Measurements from ENCODE around the gene MDM2. TPM values are rescaled to one million over a fixed set of nuclear protein-coding genes. Genes with fewer than 3 reads are reported as not detected.

Gene MDM2
- 10 to 100 TPM; 39.5 to 84.1 (median 61.8) TPM for total RNA-seq

DNA sequence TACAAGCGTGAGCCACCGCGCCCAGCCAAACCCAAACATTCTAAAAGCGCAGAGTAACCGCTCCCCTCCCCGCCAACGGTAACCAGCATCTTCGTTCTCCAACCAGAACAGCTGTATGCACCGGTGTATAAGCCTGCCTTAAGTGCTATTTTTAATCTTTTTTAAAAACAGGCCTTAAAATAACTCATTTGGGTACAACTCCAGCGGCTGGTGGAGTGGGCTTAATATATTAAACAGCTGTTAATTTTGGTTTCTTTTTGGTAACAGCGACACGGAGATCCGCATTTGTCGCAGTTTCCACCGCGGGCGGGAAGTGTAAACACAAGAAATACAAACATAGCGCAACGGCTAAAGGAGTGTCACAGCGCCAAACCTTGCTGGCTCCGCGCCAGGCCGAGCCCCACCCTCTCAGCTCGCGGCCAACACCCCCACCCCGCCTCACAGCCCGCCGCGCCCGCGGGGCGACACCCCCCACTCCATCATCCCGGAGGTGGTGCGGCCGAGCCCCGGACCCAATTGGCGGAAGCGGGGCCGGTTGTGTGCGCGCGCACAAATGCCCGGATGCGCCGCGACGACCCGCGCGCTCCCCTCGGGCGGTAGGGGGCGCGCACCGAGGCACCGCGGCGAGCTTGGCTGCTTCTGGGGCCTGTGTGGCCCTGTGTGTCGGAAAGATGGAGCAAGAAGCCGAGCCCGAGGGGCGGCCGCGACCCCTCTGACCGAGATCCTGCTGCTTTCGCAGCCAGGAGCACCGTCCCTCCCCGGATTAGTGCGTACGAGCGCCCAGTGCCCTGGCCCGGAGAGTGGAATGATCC lies at the start of gene MDM2:
Gene MDM2 (plus strand): TSS at position 602 of the 812 bp plus-strand sequence. CDS start 301 bp downstream, outside the sequence.
- TF ChIP-seq POLR2AphosphoS5 (IDR thresholded peaks at IDR 0.05) (peak; percentile 35 to 78 (median 70)), POLR2A (IDR thresholded peaks at IDR 0.05) (peak in 1 of 2 donors; percentile 85), EP300 (IDR thresholded peaks at IDR 0.05) (no peak)
- TF ChIP-seq, protein P1, sequence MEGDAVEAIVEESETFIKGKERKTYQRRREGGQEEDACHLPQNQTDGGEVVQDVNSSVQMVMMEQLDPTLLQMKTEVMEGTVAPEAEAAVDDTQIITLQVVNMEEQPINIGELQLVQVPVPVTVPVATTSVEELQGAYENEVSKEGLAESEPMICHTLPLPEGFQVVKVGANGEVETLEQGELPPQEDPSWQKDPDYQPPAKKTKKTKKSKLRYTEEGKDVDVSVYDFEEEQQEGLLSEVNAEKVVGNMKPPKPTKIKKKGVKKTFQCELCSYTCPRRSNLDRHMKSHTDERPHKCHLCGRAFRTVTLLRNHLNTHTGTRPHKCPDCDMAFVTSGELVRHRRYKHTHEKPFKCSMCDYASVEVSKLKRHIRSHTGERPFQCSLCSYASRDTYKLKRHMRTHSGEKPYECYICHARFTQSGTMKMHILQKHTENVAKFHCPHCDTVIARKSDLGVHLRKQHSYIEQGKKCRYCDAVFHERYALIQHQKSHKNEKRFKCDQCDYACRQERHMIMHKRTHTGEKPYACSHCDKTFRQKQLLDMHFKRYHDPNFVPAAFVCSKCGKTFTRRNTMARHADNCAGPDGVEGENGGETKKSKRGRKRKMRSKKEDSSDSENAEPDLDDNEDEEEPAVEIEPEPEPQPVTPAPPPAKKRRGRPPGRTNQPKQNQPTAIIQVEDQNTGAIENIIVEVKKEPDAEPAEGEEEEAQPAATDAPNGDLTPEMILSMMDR (IDR thresholded peaks at IDR 0.05) = peak in 1 of 2 donors; percentile 86
- peaks cover 29% of the 10 kb centered on the region for H3K4me1 ChIP-seq
- DNase-seq (ENCODE audit: low spot score in 2 of 2) = peak; percentile 96 to 97
- H3K9me3 ChIP-seq = no peaks in the 10 kb centered on the region
- no peaks in the 10 kb centered on the region for H3K27me3 ChIP-seq
- peak within 1 kb of the TSS; percentile 99 for H3K27ac ChIP-seq
- H3K4me3 ChIP-seq = peak within 1 kb of the TSS; percentile 86
- H3K36me3 ChIP-seq = peaks cover 16% of the 10 kb centered on the region
- under 1% methylated on average over 35 of the region's 72 CpGs for WGBS

DNA sequence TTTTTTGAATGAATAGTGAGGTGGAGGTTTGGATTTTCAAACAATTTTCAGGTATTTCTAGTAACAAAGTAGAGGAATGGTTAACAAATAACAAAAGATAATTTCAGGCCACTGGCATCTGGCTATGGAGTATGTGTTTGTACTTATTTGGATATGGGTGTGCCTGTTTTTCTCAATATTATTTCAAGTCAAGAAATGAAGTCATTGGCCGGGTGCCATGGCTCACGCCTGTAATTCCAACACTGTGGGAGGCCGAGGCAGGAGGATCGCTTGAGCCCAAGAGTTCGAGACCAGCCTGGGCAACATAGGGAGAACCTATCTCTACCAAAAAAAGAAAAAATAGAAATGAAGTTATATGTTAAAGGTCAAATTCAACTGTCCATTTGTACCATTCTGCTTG lies 48.1 kb upstream of the MDM2 start:
- H3K36me3 ChIP-seq = peaks cover 59% of the 10 kb centered on the region
- 77% methylated on average over 5 of the region's 5 CpGs for WGBS
- H3K9me3 ChIP-seq = no peaks in the 10 kb centered on the region
- H3K27me3 ChIP-seq = no peaks in the 10 kb centered on the region
- TF ChIP-seq EP300 (IDR thresholded peaks at IDR 0.05) = no peak
- TF ChIP-seq POLR2AphosphoS5 (IDR thresholded peaks at IDR 0.05) = no peak
- TF ChIP-seq POLR2A (IDR thresholded peaks at IDR 0.05) = no peak
- TF ChIP-seq, protein P1 (IDR thresholded peaks at IDR 0.05) = no peak
- peak in 1 of 2 donors; percentile 68 for DNase-seq (ENCODE audit: low spot score in 2 of 2)
- H3K4me1 ChIP-seq = no peaks in the 10 kb centered on the region
- no peak overlapping the region for H3K4me3 ChIP-seq
- H3K27ac ChIP-seq = no peak overlapping the region

DNA sequence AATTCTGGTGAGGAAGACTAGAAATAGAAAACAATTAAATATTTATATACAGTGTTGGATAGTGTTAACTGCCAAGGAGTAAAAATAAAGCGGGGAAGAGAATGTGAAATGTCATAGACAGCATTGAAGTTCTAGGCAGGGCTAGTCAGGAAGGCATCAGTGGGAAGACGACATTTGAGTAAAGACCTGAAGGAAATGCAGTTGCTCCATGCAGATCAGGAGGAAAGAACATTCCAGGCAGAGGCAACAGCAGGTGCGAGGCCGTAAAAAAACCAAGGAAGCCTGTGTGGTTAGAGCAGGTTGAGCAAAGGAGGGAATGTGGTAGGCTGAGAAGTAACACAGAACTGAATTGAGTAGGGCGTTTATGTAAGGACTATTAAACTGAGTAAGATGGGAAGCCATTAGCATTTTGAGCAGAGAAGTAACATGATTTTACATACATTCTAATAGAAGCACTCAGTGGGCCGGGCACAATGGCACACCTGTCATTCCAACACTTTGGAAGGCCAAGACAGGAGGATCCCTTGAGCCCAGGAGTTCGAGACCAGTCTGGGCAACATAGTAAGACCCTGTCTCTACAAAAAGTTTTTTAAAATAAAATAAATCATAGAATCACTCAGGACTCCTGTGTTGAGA lies 47.1 kb upstream of the MDM2 start:
- Histone ChIP-seq H3K4me1 (no peaks in the 10 kb centered on the region), H3K27ac (no peak overlapping the region), H3K36me3 (peaks cover 52% of the 10 kb centered on the region), H3K4me3 (no peak overlapping the region), H3K9me3 (no peaks in the 10 kb centered on the region), H3K27me3 (no peaks in the 10 kb centered on the region)
- 94% methylated on average over 7 of the region's 7 CpGs for WGBS
- TF ChIP-seq, protein P1 (IDR thresholded peaks at IDR 0.05) = no peak
- TF ChIP-seq POLR2A (IDR thresholded peaks at IDR 0.05) = no peak
- TF ChIP-seq EP300 (IDR thresholded peaks at IDR 0.05) = no peak
- TF ChIP-seq POLR2AphosphoS5 (IDR thresholded peaks at IDR 0.05) = no peak
- no peak for DNase-seq (ENCODE audit: low spot score in 2 of 2)

DNA sequence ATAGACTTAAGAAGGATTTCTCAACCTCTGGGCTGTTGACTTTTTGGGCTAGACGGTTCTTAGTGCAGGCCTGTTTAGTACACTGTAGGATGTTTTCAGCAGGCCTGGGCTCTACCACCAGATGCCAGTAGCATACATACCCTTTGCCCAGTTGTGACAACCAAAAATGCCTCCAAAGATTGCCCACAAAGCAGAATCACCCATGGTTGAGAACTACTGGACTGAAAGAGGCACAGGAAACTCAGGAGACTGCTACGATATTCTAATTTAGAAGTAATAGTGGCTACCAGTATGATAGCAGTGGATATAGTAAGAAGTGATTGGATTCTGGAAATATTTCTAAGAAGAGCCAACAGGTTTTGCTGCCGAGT lies 46.5 kb upstream of the MDM2 start:
- peaks cover 54% of the 10 kb centered on the region for H3K36me3 ChIP-seq
- WGBS = 91% methylated on average over 3 of the region's 3 CpGs

More for the DNA sequence above, 46.5 kb upstream of the MDM2 start:
- H3K9me3 ChIP-seq = no peaks in the 10 kb centered on the region
- H3K4me3 ChIP-seq = no peak overlapping the region
- H3K27ac ChIP-seq = no peak overlapping the region
- H3K27me3 ChIP-seq = no peaks in the 10 kb centered on the region
- no peak for TF ChIP-seq POLR2A (IDR thresholded peaks at IDR 0.05)
- TF ChIP-seq, protein P1 (IDR thresholded peaks at IDR 0.05) = no peak
- no peak for TF ChIP-seq EP300 (IDR thresholded peaks at IDR 0.05)
- no peak for TF ChIP-seq POLR2AphosphoS5 (IDR thresholded peaks at IDR 0.05)
- H3K4me1 ChIP-seq = no peaks in the 10 kb centered on the region
- DNase-seq (ENCODE audit: low spot score in 2 of 2) = no peak
